Measurements from ENCODE around the gene CHMP4A.

CHMP4A gene

GRCh38 chr14:24194873-24195185, 18.5 kb downstream of the CHMP4A start:
- DNase-seq (ENCODE audit: low spot score): no peak

- no peak for DNase-seq (ENCODE audit: low spot score)
Observed at GRCh38 chr14:24194186-24194872, 19.0 kb downstream of the CHMP4A start.

GRCh38 chr14:24192933-24193332, 20.4 kb downstream of the CHMP4A start:
- no peak for DNase-seq (ENCODE audit: low spot score)

- DNase-seq (ENCODE audit: low spot score): no peak
Observed at GRCh38 chr14:24190416-24190815, 22.9 kb downstream of the CHMP4A start.

- no peak for DNase-seq (ENCODE audit: low spot score)
Observed at GRCh38 chr14:24189460-24189859, 23.8 kb downstream of the CHMP4A start.

GRCh38 chr14:24189059-24189375, 24.3 kb downstream of the CHMP4A start:
- DNase-seq (ENCODE audit: low spot score): no peak

- peak; percentile 98 for DNase-seq (ENCODE audit: low spot score)
Observed at GRCh38 chr14:24188251-24189058, 24.8 kb downstream of the CHMP4A start, which contains the start of gene IPO4. TSS of gene IPO4 (minus strand) at chr14:24188816. CDS start at chr14:24188787, 29 bp downstream.

GRCh38 chr14:24187539-24187915, 25.8 kb downstream of the CHMP4A start:
- no peak for DNase-seq (ENCODE audit: low spot score)

GRCh38 chr14:24186831-24187538, 26.3 kb downstream of the CHMP4A start:
- DNase-seq (ENCODE audit: low spot score): no peak

- no peak for DNase-seq (ENCODE audit: low spot score)
Observed at GRCh38 chr14:24185741-24186140, 27.5 kb downstream of the CHMP4A start.

- DNase-seq (ENCODE audit: low spot score): no peak
Observed at GRCh38 chr14:24185026-24185425, 28.3 kb downstream of the CHMP4A start.

GRCh38 chr14:24184104-24184970, 29.0 kb downstream of the CHMP4A start:
- DNase-seq (ENCODE audit: low spot score): no peak

GRCh38 chr14:24183014-24183481, 30.2 kb downstream of the CHMP4A start:
- DNase-seq (ENCODE audit: low spot score): no peak

GRCh38 chr14:24182110-24182882, 31.0 kb downstream of the CHMP4A start:
- DNase-seq (ENCODE audit: low spot score): no peak

GRCh38 chr14:24181371-24182077, 31.8 kb downstream of the CHMP4A start:
- DNase-seq (ENCODE audit: low spot score): no peak

GRCh38 chr14:24179961-24180796, 33.1 kb downstream of the CHMP4A start:
- peak; percentile 69 for DNase-seq (ENCODE audit: low spot score)

- no peak for DNase-seq (ENCODE audit: low spot score)
Observed at GRCh38 chr14:24179294-24179960, 33.9 kb downstream of the CHMP4A start.

GRCh38 chr14:24178399-24179178, 34.7 kb downstream of the CHMP4A start:
- DNase-seq (ENCODE audit: low spot score): no peak
